Suppressor macrophage (primary cell): Measurements from ENCODE around the gene MCUB.
"Not testable (repeated sequence)": the region's sequence is repeated elsewhere in the genome, so short reads cannot be mapped to it uniquely, and the experiment has no call there.

ENCODE experiments used
- DNase-seq, 4 experiments: peaks; one replicate each; pipeline ENCODE4 v3.0.0-alpha.2; 2020 to 2022

MCUB gene

DNA sequence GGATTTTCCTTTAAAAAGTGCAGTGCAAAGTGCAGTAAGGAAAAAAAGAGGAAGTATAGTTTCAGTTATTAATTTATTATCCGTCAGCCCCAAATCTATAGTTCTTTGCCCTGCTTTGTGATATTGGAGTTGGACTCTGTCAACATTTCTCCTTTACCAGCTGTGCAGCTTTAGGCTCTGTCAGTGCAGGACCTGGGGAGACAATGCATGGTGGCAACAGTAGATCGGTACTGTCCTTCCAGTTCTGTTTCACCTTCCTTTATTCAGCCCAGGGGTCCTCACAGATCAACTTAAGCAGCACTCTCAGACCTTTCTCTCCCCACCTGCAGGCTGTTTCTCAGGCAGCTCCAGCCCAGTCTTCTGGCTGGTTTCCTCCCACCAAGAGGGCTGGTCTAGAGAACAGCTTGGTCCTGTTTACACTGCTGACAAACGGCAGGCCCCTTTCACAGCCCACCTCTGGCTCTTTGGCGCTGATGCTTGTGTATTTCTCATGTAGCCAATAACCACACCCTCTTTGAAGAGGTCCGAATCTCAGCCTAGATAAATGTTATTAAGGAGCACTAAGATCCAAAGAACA lies 71.6 kb downstream of the MCUB start:
- DNase-seq = peak in 1 of 4 experiments; percentile 11

DNA sequence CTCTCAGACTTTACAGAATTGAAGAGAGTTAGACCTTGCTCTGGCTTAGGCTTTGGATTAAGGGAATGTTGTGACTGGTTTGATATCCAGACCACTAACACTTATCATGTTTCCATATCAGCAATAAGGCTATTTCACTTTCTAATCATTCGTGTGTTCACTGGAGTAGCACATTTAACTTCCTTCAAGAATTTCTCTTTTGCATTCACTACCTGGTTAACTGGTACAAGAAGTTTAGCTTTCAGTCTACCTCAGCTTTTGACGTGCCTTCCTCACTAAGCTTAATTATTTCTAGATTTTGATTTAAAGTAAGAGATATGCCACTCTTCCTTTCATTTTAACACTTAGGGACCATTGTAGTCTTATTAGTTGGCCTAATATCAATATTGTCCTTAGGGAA lies 80.6 kb downstream of the MCUB start:
- DNase-seq = no peak

DNA sequence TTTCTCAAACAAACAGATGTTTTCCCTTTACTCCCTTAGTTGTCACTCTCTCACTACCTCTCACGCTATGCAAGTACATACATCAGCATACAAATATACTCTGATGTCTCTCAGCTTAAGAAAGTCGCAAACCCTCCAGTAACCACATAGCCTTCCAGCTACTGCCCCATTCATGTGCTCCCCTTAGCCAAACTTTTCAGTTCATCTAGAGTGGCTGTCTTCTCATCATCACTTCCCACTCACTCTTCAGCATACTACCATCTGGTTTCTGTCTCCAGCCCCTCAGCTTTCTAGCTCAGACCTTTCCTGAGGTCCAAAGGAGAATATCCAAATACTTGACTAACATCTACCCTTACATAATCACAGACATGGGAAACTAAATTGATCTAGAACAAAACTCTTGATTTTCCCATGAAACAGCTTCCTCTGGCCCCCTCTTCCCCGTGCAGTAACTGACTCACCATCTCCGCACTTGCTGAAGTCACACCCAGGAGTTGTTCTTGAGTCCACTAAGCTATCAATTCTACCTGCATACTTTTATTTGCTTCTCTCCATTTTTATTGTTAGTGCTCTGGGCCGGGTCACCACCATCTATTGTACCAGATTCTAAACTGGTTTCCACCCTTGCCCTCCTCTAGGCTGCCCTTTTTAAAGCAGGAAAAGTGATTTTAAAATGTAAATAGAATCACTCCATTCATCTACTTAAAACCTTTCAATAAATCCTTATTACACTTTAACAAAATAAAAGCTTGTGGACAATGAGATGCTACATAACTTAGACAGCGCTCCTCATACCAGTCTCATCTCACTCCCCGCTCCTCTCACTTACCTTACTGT lies 86.0 kb downstream of the MCUB start:
- no peak for DNase-seq

DNA sequence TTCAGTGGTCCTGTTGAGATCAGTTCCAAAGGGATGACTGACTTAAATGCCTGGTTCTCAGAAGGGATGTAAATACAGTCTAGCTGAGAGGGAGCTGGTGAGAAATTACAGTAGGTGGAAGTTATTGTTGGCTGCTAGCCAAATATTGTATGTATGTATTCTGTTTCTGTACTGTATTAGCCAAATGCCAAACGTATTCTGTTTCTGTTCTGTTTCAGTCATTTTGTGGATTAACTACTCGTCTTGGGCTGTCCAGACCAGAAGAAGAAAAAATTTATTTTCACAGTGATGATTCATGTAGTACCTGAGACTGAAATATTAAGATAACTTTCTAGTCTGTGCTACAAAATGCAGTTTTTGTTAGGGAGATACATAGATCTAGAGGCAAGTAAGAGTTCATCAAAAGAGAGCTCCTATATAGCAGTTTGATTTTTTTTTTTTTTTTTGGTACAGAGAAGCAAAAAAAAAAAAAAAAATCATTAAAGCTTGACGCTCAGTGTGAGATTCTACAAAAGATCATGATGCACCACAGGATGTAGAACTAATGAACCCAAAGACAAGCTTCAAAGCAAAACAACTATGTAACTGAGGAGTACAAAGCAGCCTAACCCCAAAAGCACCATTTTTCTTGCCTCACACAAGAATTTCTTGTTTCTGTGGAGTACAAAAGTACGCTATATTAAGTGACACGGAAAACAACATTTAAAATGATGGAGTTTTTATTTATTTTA lies 88.4 kb downstream of the MCUB start:
- peak in 2 of 4 experiments; percentile 27 to 56 for DNase-seq

DNA sequence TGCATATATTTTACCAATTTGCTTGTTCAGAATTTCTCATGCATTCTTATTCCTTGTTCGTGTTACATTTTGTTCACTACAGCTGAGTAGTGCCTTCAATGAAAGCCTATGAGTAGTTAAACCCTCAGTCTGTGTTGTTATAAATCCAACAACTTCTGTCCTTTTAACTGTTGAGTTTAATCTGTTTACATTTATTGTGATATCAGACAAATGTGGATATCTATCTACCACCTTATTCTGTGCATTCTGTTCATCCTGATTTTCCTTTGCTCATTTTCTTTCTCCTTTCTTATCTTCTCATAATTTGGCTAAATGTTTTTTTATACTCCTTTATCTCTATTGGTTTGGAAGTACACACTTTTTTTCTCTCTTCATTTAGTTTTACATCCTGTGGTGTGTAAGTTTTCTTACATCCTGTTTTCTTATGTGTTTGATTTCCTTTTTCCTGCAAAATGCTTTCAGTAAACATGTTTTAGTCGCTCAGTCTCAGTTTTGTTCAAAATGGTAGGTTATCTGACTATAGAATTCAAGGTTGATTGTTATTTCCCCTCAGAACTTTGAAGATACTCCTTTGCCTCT lies 89.0 kb downstream of the MCUB start:
- no peak for DNase-seq

DNA sequence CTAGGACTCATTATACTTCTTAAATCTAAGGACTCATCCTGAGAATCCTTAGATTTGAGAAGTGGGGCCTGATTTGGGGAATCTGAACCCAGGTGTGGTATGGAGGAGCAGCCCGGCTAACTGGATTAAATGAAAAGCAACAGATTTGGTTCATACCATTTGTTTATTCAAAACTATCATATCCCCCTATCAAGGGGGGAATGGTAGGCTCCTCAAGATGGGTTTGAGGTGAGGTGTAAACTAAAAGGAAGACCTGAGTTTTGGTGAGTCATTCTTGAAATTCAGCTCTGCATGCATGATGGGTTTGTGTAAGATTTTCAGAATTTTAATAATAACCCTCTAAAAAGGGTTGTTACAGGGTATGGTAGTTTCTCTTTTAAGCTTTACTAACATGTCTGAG lies 89.8 kb downstream of the MCUB start:
- no peak for DNase-seq

DNA sequence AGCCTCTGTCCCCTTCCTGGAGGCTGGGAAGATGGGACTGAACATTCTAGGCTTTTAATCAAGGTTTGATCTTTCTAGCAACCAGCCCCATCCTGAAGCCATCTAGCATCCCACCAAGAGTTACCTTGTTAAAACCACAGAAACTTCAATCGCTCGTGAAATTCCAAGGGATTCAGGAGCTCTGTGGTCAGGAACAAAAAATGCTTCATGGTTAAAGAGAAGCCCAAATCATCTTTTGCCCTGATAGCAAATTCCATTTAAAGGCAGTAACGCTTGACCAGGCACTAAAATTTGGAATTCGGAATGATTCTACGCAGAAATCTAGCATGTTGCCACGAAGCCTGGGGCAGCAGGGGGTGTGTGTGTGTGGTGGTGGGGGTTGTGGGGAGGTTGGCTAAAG lies 95.3 kb downstream of the MCUB start:
- DNase-seq = no peak

DNA sequence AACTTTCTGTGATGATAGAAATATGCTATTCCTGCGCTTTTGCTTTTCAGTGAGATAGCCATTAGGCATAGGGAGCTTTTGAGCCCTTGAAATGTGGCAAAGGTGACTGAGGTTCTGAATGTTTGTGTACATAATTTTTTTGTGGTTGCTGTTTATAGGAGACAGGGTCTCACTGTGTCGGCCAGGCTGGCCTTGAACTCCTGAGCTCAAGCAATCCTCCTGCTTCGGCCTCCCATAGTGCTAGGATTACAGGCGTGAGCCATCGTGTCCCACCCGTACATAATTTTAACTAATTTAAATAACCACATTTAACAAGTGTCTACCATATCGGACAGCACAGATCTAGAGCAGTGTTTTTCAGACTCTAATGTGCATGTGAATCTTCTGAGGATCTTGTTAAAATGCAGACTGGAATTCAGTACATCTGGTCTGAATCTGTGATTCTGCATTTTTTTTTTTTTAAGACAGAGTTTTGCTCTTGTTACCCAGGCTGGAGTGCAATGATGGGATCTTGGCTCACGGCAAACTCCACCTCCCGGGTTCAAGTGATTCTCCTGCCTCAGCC lies 97.9 kb downstream of the MCUB start:
- DNase-seq = no peak

DNA sequence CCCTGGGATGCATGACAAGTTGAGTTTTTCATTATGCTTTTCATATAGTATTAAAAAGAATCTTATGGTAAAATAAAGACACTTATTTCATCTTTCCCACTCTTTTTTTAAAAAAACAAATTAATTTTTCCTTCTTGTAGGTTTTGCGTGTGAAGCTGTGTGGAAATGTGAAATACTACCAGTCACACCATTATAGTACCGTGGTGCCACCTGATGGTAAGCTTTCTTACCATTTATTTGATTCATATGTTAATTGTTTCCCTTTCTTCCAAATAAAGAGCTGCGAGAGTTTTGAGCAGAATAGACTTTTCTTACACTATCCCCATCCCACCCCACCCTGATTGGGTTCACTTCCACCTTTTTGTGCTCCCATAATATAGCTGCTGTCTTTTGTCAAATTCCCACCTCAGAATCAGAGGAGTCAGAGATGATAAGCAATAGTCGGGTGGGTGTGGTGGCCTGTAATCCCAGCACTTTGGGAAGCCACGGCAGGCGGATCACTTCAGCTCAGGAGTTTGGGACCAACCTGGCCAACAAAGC lies 98.9 kb downstream of the MCUB start:
- DNase-seq = no peak

DNA sequence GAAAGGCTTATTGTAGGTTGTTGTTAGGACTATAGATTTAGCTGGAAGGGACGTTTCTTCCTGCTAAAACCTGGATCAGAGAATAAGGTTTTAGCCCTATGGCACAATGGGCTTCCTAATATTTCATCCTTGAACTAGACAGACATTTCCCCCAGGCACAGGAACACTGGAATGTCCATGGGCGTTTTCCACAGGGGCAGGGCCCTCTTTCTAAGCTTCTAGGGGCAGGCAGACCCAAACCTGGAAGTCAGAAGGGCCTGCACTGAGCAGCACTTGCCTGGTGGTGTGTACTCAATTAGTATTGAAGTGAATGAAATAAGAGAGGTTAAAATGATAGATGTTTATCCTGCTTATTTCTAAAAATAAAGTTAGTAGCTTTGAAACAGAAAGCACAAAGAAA lies 102.1 kb downstream of the MCUB start:
- DNase-seq = no peak

DNA sequence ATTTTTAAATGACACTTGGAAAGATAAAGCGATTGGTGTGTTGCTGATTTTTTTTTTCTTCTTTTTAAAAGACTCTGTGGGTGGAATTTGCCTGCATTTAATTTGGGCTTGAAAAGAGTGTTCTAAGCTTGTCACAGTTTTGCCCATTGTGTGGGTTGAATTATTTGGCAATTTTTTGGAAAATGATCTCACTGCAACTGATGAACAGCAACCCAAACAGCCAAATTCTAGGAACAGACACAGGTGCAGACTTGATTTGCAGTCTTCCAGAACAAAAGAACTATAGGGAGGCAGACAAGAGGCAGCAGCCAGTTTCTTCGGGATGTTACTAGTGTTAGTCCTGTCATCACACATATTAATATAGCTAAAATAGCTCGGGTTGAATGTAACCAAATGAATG lies 102.7 kb downstream of the MCUB start:
- no peak for DNase-seq

DNA sequence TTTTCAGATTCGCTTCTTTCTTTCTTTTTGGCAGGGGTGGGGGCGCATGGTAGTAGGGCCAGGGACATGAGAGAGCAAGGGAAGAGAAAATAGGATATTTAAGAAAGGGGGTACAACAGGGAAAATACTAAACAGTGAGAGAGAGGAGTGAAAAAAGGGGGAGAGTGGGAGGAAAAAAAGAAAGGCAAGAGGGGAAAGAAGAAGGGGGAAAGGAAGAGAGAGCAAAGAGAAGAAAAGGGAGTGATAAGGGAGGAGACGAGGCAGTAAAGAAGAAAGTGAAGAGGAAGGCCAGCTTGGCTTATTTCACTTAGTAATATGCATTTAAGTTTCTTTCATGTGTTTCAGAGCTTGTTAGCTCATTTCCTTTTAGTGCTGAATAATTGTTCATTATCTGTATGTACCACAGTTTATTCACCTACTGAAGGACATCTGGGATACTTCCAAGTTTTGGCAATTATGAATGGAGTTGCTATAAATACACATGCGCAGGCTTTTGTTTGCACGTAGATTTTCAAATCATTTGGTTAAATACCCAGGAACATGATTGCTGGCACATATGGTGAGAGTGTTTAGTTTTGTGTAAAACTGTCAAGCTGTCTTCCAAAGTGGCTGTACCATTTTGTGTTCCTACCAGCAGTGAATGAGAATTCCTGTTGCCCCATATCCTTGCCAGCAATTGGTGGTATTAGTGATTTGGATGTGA lies 105.9 kb downstream of the MCUB start:
- no peak for DNase-seq

DNA sequence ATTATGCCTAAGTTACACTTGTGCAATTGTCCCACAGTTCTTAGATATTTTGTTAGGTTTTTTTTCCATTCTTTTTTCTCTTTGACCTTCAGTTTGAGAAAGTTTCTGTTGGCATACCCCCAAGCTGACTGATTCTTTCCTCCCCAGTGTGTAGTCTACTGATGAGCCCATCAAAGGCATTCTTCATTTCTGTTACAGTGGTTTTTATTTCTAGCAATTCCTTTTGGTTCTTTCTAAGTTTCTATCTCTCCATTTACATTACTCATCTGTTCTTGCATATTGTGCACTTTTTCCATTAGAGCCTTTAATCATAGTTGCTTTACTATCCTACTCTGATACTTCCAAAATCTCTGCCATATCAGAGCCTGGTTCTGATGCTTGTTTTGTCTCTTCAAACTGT lies 111.3 kb downstream of the MCUB start:
- DNase-seq = no peak

DNA sequence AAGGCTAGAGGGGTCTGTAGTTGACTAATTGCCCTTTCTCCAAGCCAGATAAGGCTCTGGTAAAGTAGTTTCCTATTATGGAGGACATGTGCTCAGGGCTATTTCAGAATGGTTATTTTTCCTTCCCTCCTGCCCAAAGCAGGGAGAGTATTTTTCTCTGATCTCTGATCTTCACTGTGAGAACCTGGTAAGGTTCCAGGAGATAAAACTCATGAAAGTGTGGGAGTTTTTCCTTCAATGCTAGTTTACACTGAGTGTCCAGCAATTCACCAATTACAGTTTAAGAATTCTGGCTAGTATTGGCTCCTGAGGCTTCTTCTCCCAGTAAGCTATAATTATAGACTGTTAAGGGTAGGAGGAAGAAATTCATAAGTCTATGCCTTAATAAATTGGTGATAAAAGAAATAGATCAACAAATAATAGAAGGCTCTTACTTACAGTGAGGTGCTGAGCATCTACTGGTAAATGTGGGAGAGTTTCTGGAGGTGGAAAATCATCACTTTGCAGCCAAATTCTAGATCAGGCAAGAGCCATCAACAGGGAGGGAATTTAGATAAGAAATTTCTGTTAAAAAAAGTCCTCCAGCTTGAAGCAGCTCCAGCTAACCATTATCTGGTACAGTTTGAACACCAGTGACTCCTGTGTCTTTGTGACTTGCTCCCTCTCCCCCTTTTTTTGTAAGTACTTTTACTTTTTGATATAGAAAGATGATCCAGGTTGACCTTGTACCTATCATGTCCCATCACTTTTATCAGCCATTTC lies 112.3 kb downstream of the MCUB start:
- no peak for DNase-seq

DNA sequence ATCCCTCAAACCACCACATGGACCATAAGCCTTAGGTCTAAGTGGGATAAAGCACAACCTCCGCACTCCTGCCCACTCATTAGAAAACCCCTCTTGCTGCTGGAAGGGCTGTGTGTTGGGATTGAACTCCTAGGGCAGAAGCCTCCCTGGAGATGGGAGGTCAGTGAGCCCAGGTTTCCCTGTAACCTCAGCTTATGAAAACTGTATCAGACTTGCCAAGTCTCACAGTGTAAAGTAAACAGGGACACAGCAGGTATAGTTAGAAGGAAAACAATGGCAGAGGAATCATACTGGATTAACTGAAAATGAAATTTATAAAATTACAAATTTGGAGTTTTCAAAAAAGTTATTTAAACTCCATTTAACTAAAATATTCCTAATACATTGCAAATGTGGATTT lies 113.3 kb downstream of the MCUB start:
- DNase-seq = no peak

DNA sequence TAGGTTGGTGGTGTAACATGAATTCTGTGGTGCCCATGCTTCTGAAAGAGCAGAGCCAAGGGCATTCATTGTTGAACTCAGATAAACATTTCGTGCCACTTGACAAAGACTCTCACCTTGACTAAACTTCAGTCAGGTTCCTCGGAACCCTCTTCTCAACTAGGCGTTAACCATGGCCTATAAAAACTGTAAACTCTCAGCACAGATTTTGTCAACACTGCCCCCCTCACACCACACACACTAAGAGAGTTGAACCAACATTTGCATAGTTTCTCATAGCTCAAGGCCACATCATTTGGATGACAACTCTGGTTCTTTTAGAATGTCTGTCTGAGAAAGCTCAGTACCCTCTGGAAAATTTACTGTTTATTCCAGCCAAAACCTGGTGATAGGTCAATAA lies 115.1 kb downstream of the MCUB start:
- no peak for DNase-seq

DNA sequence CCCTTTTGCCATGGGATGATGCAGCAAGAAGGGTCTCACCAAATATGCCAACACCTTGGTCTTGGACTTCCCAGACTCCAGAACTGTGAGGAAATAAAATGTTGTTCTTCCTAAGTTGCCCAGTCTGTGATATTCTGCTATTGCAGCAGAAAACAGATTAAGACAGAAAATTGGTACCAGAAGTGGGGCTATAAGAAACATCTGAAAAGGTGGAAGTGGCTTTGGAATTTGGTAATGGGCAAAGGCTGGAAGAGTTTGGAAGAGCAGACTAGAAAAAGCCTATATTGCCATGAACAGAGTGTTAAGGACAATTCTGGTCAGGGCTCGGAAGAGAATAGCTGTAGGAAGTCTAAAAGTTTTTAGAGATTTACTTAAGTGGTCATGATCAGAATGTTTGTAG lies 115.8 kb downstream of the MCUB start:
- DNase-seq = no peak

DNA sequence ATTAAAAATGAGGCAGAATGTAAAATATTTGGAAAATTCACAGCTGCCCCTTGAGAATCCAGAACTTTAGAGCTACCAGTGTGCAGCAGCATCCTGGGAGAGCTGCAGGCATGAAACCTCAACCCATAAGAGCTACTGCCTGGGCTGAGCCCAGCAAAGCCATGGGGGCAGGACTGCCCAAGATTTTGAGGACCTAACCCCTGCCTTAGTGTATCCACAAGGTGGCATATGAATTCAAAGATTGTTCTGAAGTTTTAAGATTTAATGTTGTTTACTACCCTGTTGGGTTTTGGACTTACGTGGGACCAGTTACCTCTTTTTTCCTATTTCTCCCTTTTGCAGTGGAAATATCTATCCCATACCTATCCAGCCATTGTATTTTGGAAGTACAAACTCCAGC lies 116.8 kb downstream of the MCUB start:
- no peak for DNase-seq

DNA sequence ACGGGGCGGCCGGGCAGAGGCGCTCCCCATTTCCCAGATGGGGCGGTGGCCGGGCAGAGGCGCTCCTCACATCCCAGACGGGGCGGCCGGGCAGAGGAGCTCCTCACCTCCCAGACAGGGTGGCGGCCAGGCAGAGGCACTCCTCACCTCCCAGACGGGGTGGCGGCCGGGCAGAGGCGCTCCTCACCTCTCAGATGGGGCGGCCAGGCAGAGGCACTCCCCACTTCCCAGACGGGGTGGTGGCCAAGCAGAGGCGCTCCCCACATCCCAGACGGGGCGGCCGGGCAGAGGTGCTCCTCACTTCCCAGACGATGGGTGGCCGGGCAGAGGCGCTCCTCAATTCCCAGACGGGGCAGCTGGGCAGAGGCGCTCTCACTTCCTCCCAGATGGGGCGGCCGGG lies 118.4 kb downstream of the MCUB start:
- DNase-seq = not testable (repeated sequence)

DNA sequence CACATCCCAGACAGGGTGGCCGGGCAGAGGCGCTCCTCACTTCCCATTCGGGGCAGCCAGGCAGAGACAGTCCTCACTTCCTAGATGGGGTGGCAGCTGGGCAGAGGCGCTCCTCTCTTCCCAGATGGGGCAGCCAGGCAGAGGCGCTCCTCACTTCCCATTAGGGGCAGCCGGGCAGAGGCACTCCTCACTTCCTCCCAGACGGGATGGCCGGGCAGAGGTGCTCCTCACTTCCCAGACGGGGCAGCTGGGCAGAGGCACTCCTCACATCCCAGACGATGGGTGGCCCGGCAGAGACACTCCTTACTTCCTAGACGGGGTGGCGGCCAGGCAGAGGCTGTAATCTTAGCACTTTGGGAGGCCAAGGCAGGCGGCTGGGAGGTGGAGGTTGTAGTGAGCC lies 118.9 kb downstream of the MCUB start:
- not testable (repeated sequence) for DNase-seq

DNA sequence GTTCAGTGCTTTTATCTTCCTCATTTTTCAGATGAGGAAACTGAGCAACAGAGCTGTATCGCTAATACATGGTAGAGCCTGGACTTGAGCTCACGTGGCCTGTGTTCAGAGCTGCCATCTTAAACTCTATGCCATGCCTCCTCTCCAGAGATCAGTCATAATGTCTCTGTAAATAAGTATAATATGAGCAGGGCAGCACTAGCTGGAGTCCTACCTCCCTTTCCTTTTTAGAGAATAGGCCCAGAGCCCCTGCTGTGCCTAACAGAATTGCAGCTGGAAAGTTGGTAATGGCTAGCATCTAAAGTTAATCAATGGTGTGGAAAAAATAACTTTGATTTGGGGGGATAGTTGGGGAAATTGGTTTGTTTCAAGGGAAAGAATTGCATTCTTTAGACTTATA lies 122.8 kb downstream of the MCUB start:
- no peak for DNase-seq
